Trophoblast cell (in vitro differentiated cells and primary cell): ENCODE measurements around the gene NUDT8.

Source experiments
- DNase-seq, 2 donors: peaks; one replicate each; pipeline ENCODE4 v3.0.0-alpha.2; 2016
- H2AFZ ChIP-seq: 2 replicates; pipeline ENCODE4 v1.6.1; 2013; ENCODE audit warnings: low read length, moderate library complexity, mild to moderate bottlenecking; ENCODE audit not compliant: insufficient read depth, poor library complexity
- H2AK5ac ChIP-seq: 2 replicates; pipeline ENCODE4 v1.6.1; 2013; ENCODE audit warnings: mild to moderate bottlenecking, low read length
- H2BK120ac ChIP-seq: 2 replicates; pipeline ENCODE4 v1.6.1; 2013; ENCODE audit warnings: low read length, mild to moderate bottlenecking, moderate library complexity; ENCODE audit not compliant: insufficient read depth, poor library complexity
- H2BK12ac ChIP-seq: 2 replicates; pipeline ENCODE4 v1.6.1; 2013; ENCODE audit warnings: mild to moderate bottlenecking, low read length, moderate library complexity
- H2BK5ac ChIP-seq: 2 replicates; pipeline ENCODE4 v1.6.1; 2013; ENCODE audit warnings: low read length, low read depth, moderate library complexity, mild to moderate bottlenecking; ENCODE audit not compliant: poor library complexity
- H3K14ac ChIP-seq: 2 replicates; pipeline ENCODE4 v1.6.1; 2013; ENCODE audit warnings: mild to moderate bottlenecking, low read length
- H3K18ac ChIP-seq: 2 replicates; pipeline ENCODE4 v1.6.1; 2013; ENCODE audit warnings: mild to moderate bottlenecking, low read length
- H3K23ac ChIP-seq: 2 replicates; pipeline ENCODE4 v1.6.1; 2013; ENCODE audit warnings: low read length
- H3K27ac ChIP-seq: 2 replicates; pipeline ENCODE4 v1.5.1; 2013; ENCODE audit warnings: low read depth, mild to moderate bottlenecking, inconsistent platforms, low read length, moderate library complexity
- H3K27me3 ChIP-seq: 2 replicates; pipeline ENCODE4 v1.6.1; 2013; ENCODE audit warnings: inconsistent platforms, mild to moderate bottlenecking, low read length, moderate library complexity; ENCODE audit not compliant: insufficient read depth
- H3K36me3 ChIP-seq, 2 experiments: 1 replicate in 1 of 2; 2 replicates in 1 of 2; pipeline ENCODE4 v1.6.1; 2013; ENCODE audit warnings: low read length in 2 of 2, mild to moderate bottlenecking in 2 of 2, moderate library complexity in 1 of 2; ENCODE audit not compliant: insufficient read depth in 2 of 2, control insufficient read depth in 1 of 2
- H3K4ac ChIP-seq: 2 replicates; pipeline ENCODE4 v1.6.1; 2013; ENCODE audit warnings: low read depth, mild to moderate bottlenecking, low read length, moderate library complexity
- H3K4me1 ChIP-seq, 2 experiments: 1 replicate in 1 of 2; 2 replicates in 1 of 2; pipeline ENCODE4 v1.6.1; 2013; ENCODE audit warnings: low read length in 2 of 2, mild to moderate bottlenecking in 2 of 2, moderate library complexity in 1 of 2; ENCODE audit not compliant: insufficient read depth in 2 of 2, control insufficient read depth in 1 of 2
- H3K4me2 ChIP-seq: 2 replicates; pipeline ENCODE4 v1.6.1; 2013; ENCODE audit warnings: inconsistent platforms, mild to moderate bottlenecking, low read length, moderate library complexity
- H3K4me3 ChIP-seq: 2 replicates; pipeline ENCODE4 v1.5.1; 2013; ENCODE audit warnings: mild to moderate bottlenecking, low read depth, low read length, inconsistent platforms
- H3K79me1 ChIP-seq: one replicate; pipeline ENCODE4 v1.6.1; 2013; ENCODE audit warnings: low read length
- H3K79me2 ChIP-seq: 2 replicates; pipeline ENCODE4 v1.6.1; 2013; ENCODE audit warnings: low read length, mild to moderate bottlenecking; ENCODE audit not compliant: control insufficient read depth, insufficient read depth, poor library complexity
- H3K9ac ChIP-seq: 2 replicates; pipeline ENCODE4 v1.6.1; 2013; ENCODE audit warnings: mild to moderate bottlenecking, low read length
- H3K9me3 ChIP-seq: 2 replicates; pipeline ENCODE4 v1.6.1; 2013; ENCODE audit warnings: low read depth, mild to moderate bottlenecking, control low read depth, inconsistent platforms, low read length; ENCODE audit not compliant: insufficient read depth
- H4K12ac ChIP-seq: 2 replicates; pipeline ENCODE4 v1.6.1; 2013; ENCODE audit warnings: low read depth, mild to moderate bottlenecking, low read length, moderate library complexity
- H4K8ac ChIP-seq: 2 replicates; pipeline ENCODE4 v1.6.1; 2013; ENCODE audit warnings: low read depth, mild to moderate bottlenecking, low read length, moderate library complexity
- H4K91ac ChIP-seq: one replicate; pipeline ENCODE4 v1.6.1; 2013; ENCODE audit warnings: low read depth, mild to moderate bottlenecking, low read length, moderate library complexity
- WGBS: extraction: QIAGEN DNeasy Blood & Tissue Kit; methylation state at CpG from one replicate; pipeline ENCODE4 v1.1.7; 2013; ENCODE audit warnings: missing lambda C conversion rate; ENCODE audit not compliant: insufficient read length, insufficient coverage; ENCODE audit errors: extremely low coverage; 5-methylcytosine and 5-hydroxymethylcytosine counted together

Gene NUDT8

GRCh38 chr11:67673358-67673757 lies 43.6 kb upstream of the NUDT8 start:
- Histone ChIP-seq H4K8ac (peak overlapping the region; percentile 67), H3K9me3 (no peaks in the 10 kb centered on the region)

GRCh38 chr11:67671211-67671520 lies 41.4 kb upstream of the NUDT8 start:
- Histone ChIP-seq H2BK5ac (no peak overlapping the region), H3K4me2 (no peak overlapping the region), H3K36me3 (no peaks in the 10 kb centered on the region), H3K4me3 (no peak overlapping the region), H3K4me1 (peaks cover 22 to 23% of the 10 kb centered on the region in 2 experiments), H3K27me3 (no peaks in the 10 kb centered on the region), H4K12ac (no peak overlapping the region), H2AK5ac (peak overlapping the region; percentile 0), H3K79me1 (peaks cover 23% of the 10 kb centered on the region), H3K9ac (no peak overlapping the region), H3K79me2 (peaks cover 12% of the 10 kb centered on the region), H3K9me3 (no peaks in the 10 kb centered on the region), H3K18ac (no peak overlapping the region), H2BK12ac (no peak overlapping the region), H3K14ac (no peak overlapping the region), H3K4ac (no peak overlapping the region), H2AFZ (no peak overlapping the region), H4K8ac (no peak overlapping the region), H4K91ac (peak overlapping the region; percentile 16), H2BK120ac (no peak overlapping the region), H3K27ac (no peak overlapping the region), H3K23ac (no peak overlapping the region)
- no CpG with 5 or more reads among the region's 8 CpGs for whole genome bisulfite sequencing
- DNase-seq, result peak in 1 of 2 donors; percentile 39

More at GRCh38 chr11:67673358-67673757, 43.6 kb upstream of the NUDT8 start:
- H3K23ac ChIP-seq, result no peak overlapping the region
- H2BK5ac ChIP-seq, result peak overlapping the region; percentile 88
- peaks cover 12% of the 10 kb centered on the region for H3K79me2 ChIP-seq
- peak overlapping the region; percentile 97 for H4K91ac ChIP-seq
- H3K14ac ChIP-seq, result peak overlapping the region; percentile 82
- H2AK5ac ChIP-seq, result peak overlapping the region; percentile 65
- whole genome bisulfite sequencing, result no CpG with 5 or more reads among the region's 7 CpGs
- H3K4ac ChIP-seq, result peak overlapping the region; percentile 11
- H4K12ac ChIP-seq, result no peak overlapping the region
- H3K4me1 ChIP-seq, result peaks cover 22 to 23% of the 10 kb centered on the region in 2 experiments
- no peaks in the 10 kb centered on the region for H3K27me3 ChIP-seq
- H2AFZ ChIP-seq, result no peak overlapping the region
- no peak overlapping the region for H3K9ac ChIP-seq
- H3K79me1 ChIP-seq, result peaks cover 23% of the 10 kb centered on the region
- H2BK12ac ChIP-seq, result peak overlapping the region; percentile 73
- H3K27ac ChIP-seq, result no peak overlapping the region
- H3K36me3 ChIP-seq, result no peaks in the 10 kb centered on the region
- no peak overlapping the region for H3K4me2 ChIP-seq
- H3K18ac ChIP-seq, result peak overlapping the region; percentile 79
- DNase-seq, result no peak
- peak overlapping the region; percentile 99 for H2BK120ac ChIP-seq
- H3K4me3 ChIP-seq, result no peak overlapping the region

DNA sequence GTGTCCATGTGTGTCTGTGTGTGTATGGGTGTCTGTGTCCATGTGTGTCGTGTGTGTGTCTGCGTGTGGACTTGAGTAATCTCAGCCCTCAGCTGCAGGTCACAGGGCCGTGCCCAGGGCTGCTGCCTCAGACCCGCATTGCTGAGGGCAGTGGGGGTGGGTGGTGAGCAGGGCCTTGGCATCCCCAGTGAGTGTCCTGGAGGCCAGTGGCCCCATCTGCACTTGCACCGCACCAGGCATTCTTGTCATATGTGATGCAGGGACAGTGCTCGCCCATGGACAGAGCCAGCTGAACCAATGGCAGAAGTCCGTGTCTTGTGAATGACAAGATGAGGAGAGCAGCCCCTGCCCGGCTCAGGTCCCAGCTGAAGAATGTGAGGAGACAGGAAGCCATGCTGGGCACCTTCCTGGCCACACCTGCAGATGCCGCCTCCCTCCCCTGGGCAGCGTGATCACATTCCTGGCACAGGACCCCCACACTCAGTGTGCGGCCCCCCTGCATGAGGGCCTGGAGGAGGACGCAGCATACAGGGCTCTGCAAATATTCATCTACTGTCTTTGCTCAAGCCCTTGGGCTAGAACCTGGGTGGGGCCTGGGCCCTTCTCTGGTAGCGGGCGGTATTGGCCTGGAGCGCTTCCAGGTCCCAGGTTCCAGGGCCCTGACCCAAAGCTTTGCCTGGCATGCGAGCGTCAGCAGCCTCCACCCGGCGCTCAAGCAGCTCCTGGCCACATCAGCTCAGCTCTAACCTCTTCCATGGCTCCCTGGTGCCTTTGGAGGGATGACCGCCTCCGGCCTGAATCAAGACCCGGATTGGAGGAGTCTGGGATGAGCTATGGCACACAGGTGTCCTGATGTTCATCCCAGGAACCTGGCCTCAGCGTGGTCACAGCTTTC lies 40.8 kb upstream of the NUDT8 start:
- Histone ChIP-seq H3K9me3 (no peaks in the 10 kb centered on the region), H3K4me2 (no peak overlapping the region), H3K23ac (no peak overlapping the region), H3K14ac (no peak overlapping the region), H3K4ac (no peak overlapping the region), H3K18ac (no peak overlapping the region), H3K79me2 (peaks cover 12% of the 10 kb centered on the region), H3K27ac (no peak overlapping the region), H3K36me3 (no peaks in the 10 kb centered on the region), H2AK5ac (peak overlapping the region; percentile 18), H2AFZ (no peak overlapping the region), H3K79me1 (peaks cover 22% of the 10 kb centered on the region), H3K9ac (no peak overlapping the region), H4K91ac (peak overlapping the region; percentile 16), H2BK120ac (no peak overlapping the region), H4K8ac (no peak overlapping the region), H2BK12ac (peak overlapping the region; percentile 19), H4K12ac (no peak overlapping the region), H3K4me3 (no peak overlapping the region), H3K27me3 (no peaks in the 10 kb centered on the region), H2BK5ac (no peak overlapping the region), H3K4me1 (peaks cover 22% of the 10 kb centered on the region in 2 experiments)
- DNase-seq, result peak; percentile 87
- no CpG with 5 or more reads among the region's 23 CpGs for WGBS

DNA sequence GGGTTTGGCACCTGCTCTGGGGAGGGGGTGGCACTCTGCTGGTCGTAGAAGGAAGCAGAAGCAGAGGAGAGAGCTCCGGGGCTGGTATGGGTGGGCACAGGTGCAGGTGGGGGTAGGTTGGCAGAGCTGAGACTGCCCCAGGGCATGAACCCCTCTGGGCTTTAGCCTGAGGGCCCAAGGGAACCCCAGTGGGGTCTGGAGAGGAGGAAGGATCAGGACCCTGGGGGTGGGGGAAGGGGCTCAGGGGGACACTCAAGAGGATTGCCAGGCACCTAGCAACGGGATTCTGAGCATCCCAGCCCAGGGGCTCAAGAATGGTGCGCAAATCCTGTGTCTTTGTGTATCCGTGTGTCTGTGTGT lies 38.4 kb upstream of the NUDT8 start:
- H4K12ac ChIP-seq, result no peak overlapping the region
- H2AK5ac ChIP-seq, result no peak overlapping the region
- no peak overlapping the region for H3K23ac ChIP-seq
- H3K79me1 ChIP-seq, result peaks cover 1% of the 10 kb centered on the region
- H3K4me3 ChIP-seq, result no peak overlapping the region
- H4K91ac ChIP-seq, result no peak overlapping the region
- H3K9ac ChIP-seq, result no peak overlapping the region
- H3K14ac ChIP-seq, result no peak overlapping the region
- H3K4me2 ChIP-seq, result no peak overlapping the region
- no peaks in the 10 kb centered on the region for H3K79me2 ChIP-seq
- WGBS, result no CpG with 5 or more reads among the region's 5 CpGs
- no peak overlapping the region for H3K18ac ChIP-seq
- peaks cover 2% of the 10 kb centered on the region for H3K9me3 ChIP-seq
- no peaks in the 10 kb centered on the region for H3K27me3 ChIP-seq
- no peak overlapping the region for H2BK5ac ChIP-seq
- no peak overlapping the region for H3K4ac ChIP-seq
- H2BK12ac ChIP-seq, result no peak overlapping the region
- no peak overlapping the region for H2BK120ac ChIP-seq
- H3K4me1 ChIP-seq, result peaks cover 0 to under 1% of the 10 kb centered on the region in 2 experiments
- no peak overlapping the region for H4K8ac ChIP-seq
- H3K36me3 ChIP-seq, result no peaks in the 10 kb centered on the region
- H2AFZ ChIP-seq, result no peak overlapping the region
- H3K27ac ChIP-seq, result no peak overlapping the region
- no peak for DNase-seq
